Erythroblast (primary cell): Measurements from ENCODE around the gene THUMPD2.
"Not testable (repeated sequence)": the region's sequence is repeated elsewhere in the genome, so short reads cannot be mapped to it uniquely, and the experiment has no call there.

Experiments used
- GATA1 ChIP-seq: IDR thresholded peaks from 2 replicates; pipeline ENCODE4 v1.6.1; 2011; ENCODE audit warnings: low read depth, mild to moderate bottlenecking, control low read depth, low read length, moderate library complexity
- POLR2A ChIP-seq: IDR thresholded peaks from 2 replicates; pipeline ENCODE4 v1.6.1; 2011; ENCODE audit warnings: mild to moderate bottlenecking, low read length

- TF ChIP-seq POLR2A, GATA1: not testable (repeated sequence)
Measured at GRCh38 chr2:39790216-39790818, 11.3 kb upstream of the THUMPD2 start.
